Occipital lobe (tissue), 2 donors: ENCODE results near the gene CMIP. TPM values are rescaled to one million over a fixed set of nuclear protein-coding genes. Genes with fewer than 3 reads are reported as not detected.

Experiments
- DNase-seq: peaks from one replicate; lab custom pipeline; 2025; lab: John Stamatoyannopoulos, UW
- total RNA-seq: library from RNA; depleted of rRNA; stranded (reverse); fragments of >200 nt; gene quantifications from one replicate; pipeline ENCODE4 v1.2.3, GENCODE V29; 2014

CMIP gene
- total RNA-seq, 1 donor from 2014 or later, result 22.9 TPM

DNA sequence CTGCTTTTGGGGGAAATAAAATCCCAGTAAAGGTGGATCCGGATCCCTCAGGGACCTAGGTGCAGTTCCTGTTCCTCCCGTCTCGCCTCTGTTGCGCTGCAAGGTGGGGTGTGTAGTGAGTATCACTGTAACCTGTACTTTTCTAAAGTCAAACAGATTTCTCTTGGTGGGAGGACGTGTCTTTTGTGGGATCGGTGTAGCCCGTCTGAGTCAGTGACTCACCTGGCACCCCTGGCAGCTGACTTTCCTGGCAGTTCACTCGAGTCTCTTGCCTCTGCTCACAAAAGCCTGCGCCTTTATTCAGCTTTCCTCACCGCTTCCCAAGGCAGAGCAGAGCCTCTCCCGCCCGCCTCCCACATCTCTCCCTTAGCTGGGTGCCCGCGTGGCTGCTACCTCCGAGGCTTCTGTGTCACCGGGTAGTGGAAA, 85.7 kb downstream of the CMIP start:
- no peak for DNase-seq

DNA sequence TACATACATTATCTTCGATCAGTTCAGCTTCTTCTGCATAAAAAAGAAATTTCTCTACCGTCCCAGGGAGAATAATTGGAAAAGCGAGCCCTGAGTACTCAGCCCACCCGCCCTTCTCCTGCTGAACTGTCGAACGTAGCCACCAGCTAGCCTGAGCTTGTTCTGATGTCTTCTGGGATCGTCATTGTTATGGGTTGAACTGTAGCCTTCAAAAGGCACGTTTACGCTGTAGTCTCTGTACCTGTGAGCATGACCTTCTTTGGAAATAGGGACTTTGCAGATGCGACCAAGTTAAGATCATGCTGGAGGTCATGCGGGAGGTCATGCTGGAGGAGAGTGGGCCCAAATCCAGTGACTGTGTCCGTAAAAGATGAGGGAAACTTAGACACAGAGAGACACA, 86.2 kb downstream of the CMIP start:
- DNase-seq, result no peak

DNA sequence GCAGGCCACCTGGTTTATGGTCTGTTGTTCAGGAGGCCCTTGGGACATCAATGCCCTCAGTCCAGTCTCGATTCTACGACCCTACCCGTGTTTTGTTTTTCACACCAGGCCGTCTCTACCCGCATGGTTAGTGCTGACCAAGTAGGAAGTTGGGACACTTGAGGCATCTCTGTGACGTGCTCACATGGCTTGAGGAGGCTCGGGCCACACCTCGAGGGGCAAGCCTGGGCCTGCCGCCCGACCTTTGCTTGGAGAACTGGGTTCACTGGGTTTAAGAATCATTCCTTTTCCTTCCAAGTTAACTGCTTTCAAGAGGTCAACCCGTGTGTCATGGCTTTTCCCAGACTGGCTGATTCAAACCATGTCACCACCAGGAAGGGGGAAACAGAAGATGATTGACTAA, 86.8 kb downstream of the CMIP start:
- no peak for DNase-seq

DNA sequence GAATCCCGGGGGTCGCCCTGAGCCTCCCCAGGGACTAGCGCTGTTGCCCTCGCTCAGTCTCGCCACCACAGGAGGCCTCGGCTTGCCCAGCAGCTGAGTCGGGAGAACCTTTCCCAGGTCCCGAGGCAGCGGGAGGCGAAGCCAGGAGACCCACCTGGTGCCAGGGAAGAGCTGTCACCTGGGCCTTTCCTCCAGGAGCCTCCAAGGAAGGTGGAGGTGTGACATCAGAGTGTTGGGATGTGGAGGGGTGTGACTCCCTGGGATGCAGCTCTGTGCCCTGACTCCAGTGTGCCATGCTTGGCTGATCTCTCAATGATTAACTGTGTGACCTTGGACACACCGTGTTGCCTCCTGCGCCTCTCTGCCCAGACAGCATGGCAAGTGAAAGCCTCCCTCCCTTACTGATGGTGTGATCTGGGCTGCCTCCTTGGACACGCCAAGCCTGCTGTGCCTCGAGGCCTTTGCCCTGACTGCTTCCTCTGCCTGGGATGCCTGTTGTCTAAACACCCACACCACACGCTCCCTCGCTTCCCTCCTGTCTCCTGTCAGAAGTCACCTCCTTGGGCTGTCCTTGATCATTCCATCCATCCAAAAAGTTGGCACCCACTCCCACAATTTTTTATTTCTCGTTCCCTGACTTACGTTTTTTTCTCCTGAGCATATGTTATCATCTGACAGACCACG, 88.0 kb downstream of the CMIP start:
- DNase-seq, result no peak

DNA sequence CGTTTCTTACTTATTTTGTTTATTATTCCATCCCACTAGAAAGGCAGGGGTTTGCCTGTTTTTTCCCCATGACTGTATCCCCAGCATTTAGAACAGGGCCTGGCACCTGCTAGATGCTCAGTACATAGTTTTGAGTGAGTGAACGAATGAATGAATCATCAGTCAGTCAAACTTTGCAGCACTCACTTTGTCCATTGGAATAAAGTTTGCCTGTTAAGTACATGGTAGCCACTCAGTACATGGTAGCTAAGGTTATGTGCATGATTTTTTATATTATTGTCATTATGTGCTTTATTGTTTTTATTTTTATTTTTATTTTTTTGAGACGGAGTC, 88.5 kb downstream of the CMIP start:
- no peak for DNase-seq

DNA sequence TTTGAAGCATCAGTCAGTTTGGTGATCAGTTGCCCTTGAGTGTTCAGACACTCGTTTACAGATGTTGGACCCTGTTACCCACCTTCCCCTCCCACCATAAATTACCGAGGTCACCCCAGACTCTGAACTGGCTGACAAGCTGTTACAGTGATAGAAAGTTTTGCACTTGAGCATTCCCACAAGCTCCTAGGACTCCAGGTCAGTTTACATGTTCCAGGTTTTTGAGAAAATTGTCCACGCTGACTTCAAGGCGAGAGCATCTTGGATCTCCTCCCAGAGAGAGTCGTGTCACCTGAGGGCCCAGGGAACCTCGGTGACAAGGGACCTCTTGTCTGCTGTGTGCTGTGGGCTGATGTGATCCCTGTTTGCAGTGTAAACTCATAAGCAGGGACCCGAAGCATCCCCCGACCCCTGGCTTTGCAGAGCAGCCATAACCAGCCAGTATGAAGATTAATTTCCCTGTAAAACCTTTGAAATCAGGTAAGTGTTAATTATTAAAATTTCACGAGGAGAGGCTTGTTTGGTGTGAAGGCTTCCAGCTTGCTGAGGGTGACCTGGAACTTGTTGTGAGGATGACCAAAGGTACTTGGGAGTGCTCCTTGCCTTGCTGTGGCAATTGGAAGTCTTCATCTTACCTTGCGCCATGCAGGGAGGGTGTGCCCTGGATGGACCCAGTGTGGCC, 91.2 kb downstream of the CMIP start:
- DNase-seq, result no peak

DNA sequence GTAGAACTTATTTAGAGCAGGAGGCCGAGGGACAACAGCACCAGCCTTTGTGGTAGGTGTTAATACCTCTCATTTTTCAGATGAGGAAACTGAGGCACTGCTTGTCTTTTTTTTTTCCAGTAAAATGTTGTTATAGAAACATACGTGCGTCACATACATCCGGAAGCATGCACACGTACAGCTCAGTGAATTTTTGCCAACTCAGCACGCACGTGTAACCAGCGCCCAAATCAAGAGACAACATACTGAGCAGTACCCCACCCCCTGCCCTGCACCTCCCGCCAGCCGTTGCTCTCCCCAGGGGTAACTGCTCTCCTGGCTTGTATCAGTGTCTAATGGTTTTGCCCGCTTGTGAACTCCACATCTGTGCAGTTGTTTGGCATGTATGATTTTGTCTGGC, 92.0 kb downstream of the CMIP start:
- no peak for DNase-seq

DNA sequence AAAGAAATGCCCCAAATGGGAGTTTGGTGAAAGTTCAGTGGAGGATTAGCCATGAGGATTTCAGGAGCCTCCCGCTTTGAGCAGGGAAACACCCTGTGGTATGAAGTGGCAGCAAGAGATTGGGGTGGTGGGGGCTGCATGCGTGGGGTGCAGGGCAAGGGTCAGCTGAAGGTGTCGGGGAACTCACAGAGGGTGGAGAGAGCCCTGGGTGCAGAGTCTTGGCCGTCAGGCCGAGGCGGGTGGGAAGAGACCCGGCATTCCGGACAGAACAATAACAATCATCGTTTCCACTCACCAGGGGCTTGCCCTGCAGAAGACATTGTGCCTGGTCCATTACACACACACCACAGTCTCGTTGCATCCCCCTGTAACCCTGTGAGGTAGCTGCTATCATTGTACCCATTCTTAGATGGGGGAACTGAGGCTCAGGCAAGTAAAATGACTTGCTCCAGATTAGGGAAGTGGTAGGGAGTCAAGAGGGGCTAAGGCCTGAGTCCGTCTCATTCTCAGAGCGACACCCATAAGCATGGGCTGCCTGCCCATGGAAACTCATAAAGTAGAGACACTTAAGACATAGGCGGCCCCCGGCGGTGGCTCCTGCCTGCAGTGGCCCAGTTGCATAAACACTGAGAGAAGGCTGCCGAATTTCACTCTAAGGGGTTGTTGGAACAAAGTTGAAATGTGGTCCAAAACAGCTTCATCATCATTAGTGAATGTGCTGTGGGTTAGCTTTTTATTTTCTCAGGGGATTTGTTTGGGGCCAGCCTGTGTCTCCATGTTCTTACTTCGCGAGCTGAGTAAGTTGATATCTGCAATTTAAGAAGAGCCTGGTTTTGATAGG, 93.3 kb downstream of the CMIP start:
- no peak for DNase-seq

DNA sequence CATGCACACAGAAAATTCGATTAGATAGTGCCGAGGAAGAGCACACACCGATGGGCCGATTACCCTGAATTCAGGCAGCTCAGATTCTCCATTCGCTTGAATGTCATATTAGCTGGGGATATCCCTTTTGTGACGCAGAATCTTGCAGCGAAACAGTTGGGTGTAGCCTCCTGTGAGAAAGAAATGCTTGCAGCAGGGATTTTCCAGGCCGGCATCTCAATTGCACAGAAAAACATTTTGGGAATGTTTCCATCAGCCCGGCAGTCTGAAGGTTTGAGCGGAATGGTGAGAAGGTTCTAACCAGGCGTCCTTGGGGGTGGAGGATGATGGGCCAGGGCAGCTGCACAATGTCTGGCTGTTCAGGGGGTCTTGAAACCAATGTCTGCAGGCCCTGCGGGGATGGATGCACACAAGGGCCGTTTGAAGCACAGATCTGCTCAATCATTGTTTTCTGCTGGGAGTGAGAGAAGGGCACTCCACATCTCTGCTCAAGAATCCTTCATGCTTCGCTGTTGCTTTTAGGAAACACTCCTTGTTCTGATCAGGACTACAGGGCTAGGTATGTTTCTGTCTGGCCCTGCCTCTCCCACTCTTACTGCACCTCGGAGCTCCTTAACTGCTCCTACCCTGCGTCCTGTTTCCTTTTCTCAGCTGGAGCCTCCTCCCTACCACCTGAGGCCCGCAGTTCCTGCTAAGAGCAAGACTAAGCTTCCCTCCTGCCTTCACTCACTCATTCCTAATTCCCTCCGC, 94.6 kb downstream of the CMIP start:
- no peak for DNase-seq

DNA sequence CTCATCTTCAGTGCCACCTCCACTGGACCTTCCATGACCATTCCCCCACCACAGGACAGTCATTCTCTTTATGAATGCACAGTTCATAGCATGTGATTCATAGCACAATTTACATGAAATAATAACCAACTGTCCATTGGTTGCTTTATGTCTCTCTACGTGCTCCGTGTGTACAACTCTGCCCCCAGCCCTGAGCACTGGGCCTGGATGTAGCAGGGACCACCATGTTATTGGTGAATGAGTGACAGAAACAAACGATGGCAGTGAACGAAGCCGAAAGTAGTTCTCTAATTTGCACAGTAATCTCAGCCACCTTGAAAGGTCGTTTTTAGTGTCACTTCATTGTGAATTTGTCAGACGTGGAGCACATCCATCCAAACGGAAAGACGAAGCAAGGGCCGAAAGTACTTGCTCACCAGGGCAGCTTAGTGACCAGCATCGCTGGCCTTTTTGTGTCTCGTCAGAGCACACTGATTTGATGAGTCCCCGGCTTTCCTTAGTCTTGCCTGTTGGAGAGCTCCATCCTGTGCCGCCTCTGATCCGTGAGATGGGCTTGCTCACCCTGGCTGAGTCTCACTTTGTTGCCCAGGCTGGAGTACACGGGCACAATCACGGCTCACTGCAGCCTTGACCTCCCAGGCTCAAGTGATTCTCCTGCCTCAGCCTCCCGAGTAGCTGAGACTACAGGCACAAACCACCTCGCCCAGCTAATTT, 95.3 kb downstream of the CMIP start:
- DNase-seq, result no peak

DNA sequence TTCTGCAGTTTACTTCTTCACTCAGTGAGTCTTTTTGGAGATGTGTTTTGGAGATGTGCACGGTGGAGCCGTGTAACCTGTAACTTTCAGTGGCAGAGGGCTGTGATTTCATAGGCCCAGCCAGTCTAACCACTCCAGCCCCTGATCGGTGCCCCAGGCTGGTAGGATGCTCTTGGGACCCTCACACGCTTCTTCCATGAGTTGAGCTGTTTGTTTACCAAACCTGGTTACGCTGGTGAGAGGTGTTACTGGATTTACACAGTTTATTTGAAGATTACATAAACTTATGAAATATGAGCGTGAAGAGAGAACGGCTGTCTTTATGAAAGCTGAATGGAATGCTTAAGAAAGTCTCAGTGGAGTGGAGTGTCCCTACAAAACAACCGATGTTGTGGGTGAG, 96.7 kb downstream of the CMIP start:
- DNase-seq, result no peak

DNA sequence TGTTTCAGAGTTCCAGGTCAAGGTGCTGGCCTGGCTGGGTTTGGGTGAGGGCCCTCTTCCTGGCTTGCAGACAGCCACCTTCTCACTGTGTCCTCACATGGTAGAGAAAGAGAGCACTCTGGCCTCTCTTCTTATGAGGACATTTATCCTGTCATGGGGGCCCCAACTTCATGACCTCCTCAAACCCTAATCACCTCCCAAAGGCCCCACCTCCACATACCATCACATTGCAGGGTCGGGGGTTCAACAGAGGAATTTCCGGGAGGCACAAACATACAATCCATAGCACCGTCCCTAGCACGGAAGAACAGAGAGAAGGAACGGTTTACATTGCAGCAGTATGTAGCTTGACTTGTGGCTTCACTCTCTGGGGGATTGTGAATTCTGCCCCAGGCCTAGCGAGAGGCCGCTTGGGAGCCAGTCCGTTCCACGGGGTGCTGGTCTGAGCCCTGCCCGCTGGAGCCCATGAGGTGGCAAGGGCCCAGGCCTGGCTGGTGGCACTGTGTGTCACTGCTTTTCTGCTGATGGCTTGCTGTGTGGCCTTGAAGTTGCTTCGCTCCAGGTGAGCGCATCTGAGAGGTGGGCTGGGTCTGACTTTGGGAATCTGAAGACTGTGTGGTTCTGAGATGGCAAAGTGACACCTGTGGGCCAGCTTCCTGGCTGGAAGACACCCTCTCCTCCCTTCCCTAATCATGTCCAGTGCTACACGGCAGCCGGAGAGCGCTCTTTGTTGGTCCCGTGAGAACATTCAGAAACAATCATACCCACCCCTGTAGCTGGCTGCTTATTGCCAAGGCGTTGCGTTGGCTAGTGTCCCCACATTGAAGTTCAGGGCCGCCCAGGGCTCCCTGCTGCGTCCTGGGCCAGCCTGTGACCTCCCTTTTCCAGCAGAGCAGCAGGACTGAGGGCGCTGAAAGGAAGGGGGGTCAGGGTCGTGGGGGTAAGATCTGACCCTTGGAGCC, 98.3 kb downstream of the CMIP start:
- DNase-seq, result no peak

DNA sequence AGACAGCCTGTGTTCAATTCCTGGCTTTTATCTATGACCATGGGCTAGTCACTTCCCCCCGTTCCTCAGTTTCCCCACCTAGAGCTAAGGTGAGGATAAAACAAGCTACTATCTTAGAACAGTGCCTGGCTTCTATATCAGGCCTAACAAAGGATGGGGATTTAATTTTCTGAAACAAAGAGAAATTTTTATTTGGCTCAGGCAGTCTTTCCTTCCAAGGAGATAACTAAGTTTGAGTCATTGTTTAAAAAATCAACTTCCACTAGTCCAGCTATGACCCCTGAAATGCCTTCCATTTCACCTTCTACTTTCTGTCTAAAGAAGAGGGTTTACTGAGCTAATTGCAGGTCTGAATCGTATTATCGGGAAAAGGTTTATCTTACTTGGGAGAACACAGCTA, 99.0 kb downstream of the CMIP start:
- no peak for DNase-seq

DNA sequence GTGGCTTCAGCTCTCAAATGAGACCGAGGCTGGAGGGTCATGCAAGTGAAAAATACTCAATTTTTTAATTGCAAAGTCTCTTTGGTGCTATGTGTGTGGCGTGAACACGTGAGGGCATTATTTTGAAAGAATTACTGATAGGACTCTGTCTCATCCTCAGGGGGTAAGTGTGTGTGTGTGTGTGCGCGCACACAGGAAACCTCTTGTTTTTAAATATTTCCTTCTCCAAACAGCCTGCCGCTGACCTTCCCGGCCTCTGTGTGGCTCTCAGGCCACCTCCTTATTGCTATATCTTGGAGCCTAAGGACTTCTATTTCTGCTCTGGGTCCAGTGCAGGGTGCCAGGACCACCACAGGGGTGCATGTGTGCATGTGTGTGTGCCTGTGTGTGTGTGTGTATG, 99.7 kb downstream of the CMIP start:
- no peak for DNase-seq

DNA sequence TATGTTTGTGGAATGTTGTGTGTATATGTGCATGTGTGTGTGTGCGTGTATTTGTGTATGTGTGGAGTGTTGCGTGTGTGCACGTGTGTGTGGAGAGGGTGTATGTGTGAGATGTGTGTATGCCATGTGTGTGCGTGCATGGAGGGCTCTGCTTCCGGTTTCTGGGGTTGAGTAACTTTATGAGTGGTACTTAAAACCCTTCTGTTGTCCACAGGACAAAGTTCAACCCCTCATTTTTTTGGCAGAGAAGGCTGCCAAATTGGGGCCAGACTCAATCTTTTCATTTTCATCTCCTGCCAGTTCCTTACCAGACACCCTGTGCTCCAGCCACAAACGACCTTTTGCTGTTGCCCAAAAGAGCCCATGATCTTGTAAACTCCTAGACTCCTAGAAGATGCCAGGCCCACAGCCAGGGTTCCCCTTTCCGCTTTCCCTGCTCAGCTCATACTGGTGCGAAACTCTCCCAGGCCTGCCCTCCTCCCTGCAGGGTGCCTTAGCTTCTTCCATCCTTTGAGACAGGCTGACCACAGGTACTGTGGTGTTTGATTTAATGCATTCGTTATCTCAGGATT, 100.2 kb downstream of the CMIP start:
- no peak for DNase-seq

DNA sequence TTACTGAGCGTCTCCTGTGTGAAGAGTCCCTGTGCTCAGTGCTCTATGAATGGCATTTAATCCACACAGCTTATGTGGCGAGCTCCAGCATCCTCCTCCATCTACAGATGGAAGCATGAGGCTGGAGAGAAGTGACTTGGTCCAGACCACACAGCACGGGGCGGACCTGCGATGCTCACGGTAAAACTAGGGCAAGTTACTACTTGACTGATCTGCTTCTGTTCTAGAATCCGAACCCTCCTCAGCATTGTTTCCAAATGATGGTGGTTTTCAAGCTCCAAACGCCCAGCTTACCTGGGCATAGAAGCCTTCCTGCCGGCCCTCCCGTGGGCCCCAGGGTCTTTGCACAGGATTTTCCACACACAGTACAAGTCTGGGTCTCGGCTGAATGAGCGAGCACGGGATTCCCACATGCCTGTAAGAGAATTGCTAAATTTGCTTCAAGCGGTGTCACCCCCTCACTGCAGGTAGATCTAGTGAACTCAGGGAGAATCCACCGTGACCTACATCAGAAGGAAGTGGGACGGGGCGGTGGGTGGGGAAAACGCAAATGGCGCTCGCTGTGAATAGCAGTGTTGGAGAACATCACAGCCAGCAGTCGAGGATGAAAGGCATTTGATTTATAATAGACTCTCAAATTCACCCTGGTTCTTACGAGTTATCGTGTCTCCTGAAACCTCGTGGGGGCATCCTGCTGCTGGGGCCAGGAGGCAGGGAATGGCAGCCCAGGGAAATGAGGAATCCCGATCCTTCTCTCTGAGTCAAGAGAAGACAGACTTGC, 101.1 kb downstream of the CMIP start:
- no peak for DNase-seq

DNA sequence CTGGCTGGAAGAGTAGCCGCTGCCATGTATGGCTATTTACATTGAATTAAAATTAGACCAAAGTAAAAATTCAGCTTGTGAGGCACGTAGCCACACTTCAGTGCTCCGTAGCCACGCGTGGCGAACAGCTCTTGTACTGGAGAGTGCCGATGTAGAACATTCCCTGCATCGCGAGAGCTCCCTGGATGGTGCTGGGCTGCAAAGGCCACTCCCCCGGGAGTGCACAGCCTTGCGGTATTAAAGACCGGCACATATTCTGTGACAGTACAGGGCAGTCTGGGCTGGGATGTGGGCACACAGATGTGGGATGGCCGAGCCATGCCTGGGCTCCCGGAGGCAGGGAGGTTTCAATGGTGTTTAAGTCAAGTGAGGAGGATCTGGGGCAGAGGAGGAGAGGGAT, 102.2 kb downstream of the CMIP start:
- DNase-seq, result no peak

DNA sequence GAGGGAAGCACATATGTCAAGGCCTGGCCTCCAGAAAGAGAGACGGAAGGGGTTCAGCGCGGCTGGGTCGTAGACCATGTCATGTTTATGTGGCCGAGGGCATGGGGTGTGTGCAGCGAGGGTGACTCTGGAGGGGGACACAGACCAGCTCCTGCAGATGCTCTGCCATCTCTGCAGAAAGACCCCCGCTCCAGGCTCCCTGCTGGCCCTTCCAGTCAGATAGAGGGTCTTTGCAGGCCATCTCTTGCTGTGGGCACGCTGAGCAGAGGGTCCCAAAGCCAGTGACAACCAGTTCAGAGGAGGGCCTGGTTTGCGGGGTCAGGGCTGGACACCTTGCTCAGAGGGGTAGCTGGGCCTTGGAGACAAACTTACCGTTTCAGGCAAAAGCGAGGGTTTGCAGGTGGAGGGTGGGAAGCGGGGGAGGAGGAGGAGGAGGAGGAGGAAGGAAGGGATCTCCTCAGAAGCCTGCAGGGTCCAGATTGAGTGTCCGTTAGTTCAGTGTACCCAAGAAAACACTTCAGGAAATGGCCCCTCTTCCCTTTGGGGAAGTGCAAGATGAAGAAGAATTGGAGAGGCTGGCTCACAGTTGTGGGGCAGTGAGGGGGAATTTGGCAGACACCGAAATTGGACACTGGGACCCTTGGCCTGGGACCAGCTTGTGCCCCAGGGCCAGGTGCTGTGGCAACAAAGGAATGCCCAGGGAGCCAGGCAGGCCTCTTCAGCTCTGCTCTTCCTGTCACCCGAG, 102.8 kb downstream of the CMIP start:
- DNase-seq, result no peak

DNA sequence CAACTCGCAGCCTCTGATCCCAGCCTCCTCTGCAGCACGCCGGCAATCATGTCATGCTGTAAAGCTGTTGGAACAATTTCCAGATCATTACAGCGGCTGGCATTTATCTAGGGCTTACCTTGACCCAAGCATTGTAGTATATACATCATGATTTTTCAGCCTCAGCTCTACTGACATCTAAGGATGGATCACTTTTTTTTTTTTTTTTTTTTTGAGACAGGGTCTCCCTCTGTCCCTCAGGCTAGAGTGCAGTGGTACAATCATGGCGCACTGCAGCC, 103.3 kb downstream of the CMIP start:
- DNase-seq, result no peak
